Jurkat, Clone E6-1 (cell line): Measurements from ENCODE around the gene FDX1.

ENCODE experiments used
- DNase-seq: peaks from one replicate; pipeline ENCODE4 v3.0.0-alpha.2; 2011; ENCODE audit warnings: low read depth, low spot score
- H3K4me3 ChIP-seq: 2 replicates; pipeline ENCODE4 v1.5.1; 2011; ENCODE audit warnings: mild to moderate bottlenecking, low read length, control low read depth, moderate library complexity

FDX1 gene

GRCh38 chr11:110430267-110431050 is 711 bp downstream of the FDX1 start:
- H3K4me3 ChIP-seq: peak overlapping the region; percentile 84
- no peak for DNase-seq

GRCh38 chr11:110431051-110431672 is 1.4 kb downstream of the FDX1 start:
- DNase-seq: no peak
- H3K4me3 ChIP-seq: peak overlapping the region; percentile 84

GRCh38 chr11:110431674-110432073 is 1.9 kb downstream of the FDX1 start:
- DNase-seq: no peak

GRCh38 chr11:110432713-110433392 is 3.1 kb downstream of the FDX1 start:
- DNase-seq: no peak
- H3K4me3 ChIP-seq: no peak overlapping the region

More at GRCh38 chr11:110431674-110432073, 1.9 kb downstream of the FDX1 start:
- H3K4me3 ChIP-seq: no peak overlapping the region

GRCh38 chr11:110433393-110434333 is 3.9 kb downstream of the FDX1 start:
- peak; percentile 28 for DNase-seq
- no peak overlapping the region for H3K4me3 ChIP-seq

GRCh38 chr11:110434952-110435779 is 5.4 kb downstream of the FDX1 start:
- DNase-seq: no peak
- no peak overlapping the region for H3K4me3 ChIP-seq

- no peak for DNase-seq
- H3K4me3 ChIP-seq: no peak overlapping the region
These were observed 6.3 kb downstream of the FDX1 start for GRCh38 chr11:110435780-110436717.

- H3K4me3 ChIP-seq: no peak overlapping the region
- no peak for DNase-seq
These were observed 8.3 kb downstream of the FDX1 start for GRCh38 chr11:110438017-110438416.

GRCh38 chr11:110445437-110445836 is 15.7 kb downstream of the FDX1 start:
- no peak for DNase-seq
- H3K4me3 ChIP-seq: no peak overlapping the region

GRCh38 chr11:110446061-110446460 is 16.3 kb downstream of the FDX1 start:
- no peak for DNase-seq
- H3K4me3 ChIP-seq: no peak overlapping the region

GRCh38 chr11:110446594-110446993 is 16.8 kb downstream of the FDX1 start:
- no peak overlapping the region for H3K4me3 ChIP-seq
- DNase-seq: no peak

GRCh38 chr11:110447343-110447742 is 17.6 kb downstream of the FDX1 start:
- no peak for DNase-seq

GRCh38 chr11:110447897-110448745 is 18.4 kb downstream of the FDX1 start:
- no peak overlapping the region for H3K4me3 ChIP-seq
- DNase-seq: no peak

More at GRCh38 chr11:110447343-110447742, 17.6 kb downstream of the FDX1 start:
- H3K4me3 ChIP-seq: no peak overlapping the region

GRCh38 chr11:110450246-110450645 is 20.5 kb downstream of the FDX1 start:
- H3K4me3 ChIP-seq: no peak overlapping the region
- no peak for DNase-seq

GRCh38 chr11:110452720-110453119 is 23.0 kb downstream of the FDX1 start:
- no peak for DNase-seq
- H3K4me3 ChIP-seq: no peak overlapping the region

GRCh38 chr11:110453684-110454354 is 24.1 kb downstream of the FDX1 start:
- DNase-seq: no peak
- no peak overlapping the region for H3K4me3 ChIP-seq
